Tibial nerve (tissue), 4 donors: Measurements from ENCODE around the gene RLF.
A peak's percentile ranks its signal among the peaks of the same experiment; 100 is the strongest.

Source experiments
- EP300 ChIP-seq, 2 donors: sonication (generic); formaldehyde crosslinking; IDR thresholded peaks; one replicate each; pipeline ENCODE4 v1.6.1; 2017; ENCODE audit warnings: antibody characterized with exemption in 2 of 2, mild to moderate bottlenecking in 1 of 2
- POLR2A ChIP-seq, 2 donors: fragments of 450-650 bp; IDR thresholded peaks; one replicate each; pipeline ENCODE4 v1.6.1; 2017; ENCODE audit warnings: antibody characterized with exemption in 2 of 2, mild to moderate bottlenecking in 2 of 2, moderate library complexity in 2 of 2
- TF ChIP-seq, protein P1 (sequence below), 5 experiments: fragments of 200-600 bp in 3 of 5; fragments of 450-650 bp in 2 of 5; sonication (generic) in 3 of 5; IDR thresholded peaks; one replicate each; pipeline ENCODE4 v1.5.1; 2016 to 2019; ENCODE audit warnings: antibody characterized with exemption in 5 of 5, mild to moderate bottlenecking in 3 of 5, moderate library complexity in 2 of 5

DNA sequence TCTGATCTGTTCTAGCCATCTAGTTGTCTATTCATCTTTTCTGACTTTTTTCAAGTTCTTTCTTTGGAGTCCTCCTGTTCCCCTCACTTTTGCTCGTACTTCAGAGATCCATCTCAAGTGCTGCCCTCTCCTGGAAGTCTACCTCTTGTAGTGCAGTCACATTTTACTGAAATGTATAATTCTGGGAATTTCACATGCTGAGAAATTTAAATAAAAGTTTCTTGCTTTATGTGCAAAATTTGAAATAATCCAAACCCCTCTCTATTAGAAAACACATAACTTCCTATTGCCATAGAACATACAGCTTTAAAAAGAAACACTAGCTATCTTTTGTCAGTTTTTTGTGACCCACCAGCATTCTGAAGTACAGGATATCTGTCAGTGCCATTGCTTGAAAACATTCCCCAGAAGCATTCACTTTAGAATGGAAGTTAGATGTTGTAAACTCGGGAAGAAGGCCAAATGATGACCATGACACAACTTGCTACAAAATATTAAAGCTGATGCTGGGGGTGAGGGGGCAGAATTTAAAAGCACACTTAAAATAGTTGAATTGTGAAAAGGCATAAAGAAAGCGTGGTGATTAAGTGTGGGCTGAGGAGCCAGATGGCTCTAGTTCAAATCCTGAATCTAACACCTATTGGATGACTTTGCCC is 22.0 kb downstream of the RLF start:
- TF ChIP-seq EP300 (IDR thresholded peaks at IDR 0.05): no peak
- TF ChIP-seq, protein P1, sequence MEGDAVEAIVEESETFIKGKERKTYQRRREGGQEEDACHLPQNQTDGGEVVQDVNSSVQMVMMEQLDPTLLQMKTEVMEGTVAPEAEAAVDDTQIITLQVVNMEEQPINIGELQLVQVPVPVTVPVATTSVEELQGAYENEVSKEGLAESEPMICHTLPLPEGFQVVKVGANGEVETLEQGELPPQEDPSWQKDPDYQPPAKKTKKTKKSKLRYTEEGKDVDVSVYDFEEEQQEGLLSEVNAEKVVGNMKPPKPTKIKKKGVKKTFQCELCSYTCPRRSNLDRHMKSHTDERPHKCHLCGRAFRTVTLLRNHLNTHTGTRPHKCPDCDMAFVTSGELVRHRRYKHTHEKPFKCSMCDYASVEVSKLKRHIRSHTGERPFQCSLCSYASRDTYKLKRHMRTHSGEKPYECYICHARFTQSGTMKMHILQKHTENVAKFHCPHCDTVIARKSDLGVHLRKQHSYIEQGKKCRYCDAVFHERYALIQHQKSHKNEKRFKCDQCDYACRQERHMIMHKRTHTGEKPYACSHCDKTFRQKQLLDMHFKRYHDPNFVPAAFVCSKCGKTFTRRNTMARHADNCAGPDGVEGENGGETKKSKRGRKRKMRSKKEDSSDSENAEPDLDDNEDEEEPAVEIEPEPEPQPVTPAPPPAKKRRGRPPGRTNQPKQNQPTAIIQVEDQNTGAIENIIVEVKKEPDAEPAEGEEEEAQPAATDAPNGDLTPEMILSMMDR (IDR thresholded peaks at IDR 0.05): peak in 1 of 5 experiments; percentile 30
- no peak for TF ChIP-seq POLR2A (IDR thresholded peaks at IDR 0.05)
